Panc1 (cell line): ENCODE results near the gene SIN3B. TPM values are rescaled to one million over a fixed set of nuclear protein-coding genes. Genes with fewer than 3 reads are reported as not detected.

Experiments used
- ATAC-seq: fragments of 200-7000 bp; cut with Tn5 transposase; 2 replicates; pipeline ENCODE4 v1.9.1; 2020; ENCODE audit warnings: mild to moderate bottlenecking, moderate library complexity
- BruUV-seq: library from RNA; stranded (reverse); fragments of 400-500 nt; replicated peaks from 2 replicates; lab custom pipeline; 2021; lab: Mats Ljungman, UMichigan
- CTCF ChIA-PET: fragments of 300-600 bp; sonication (Branson Sonifier 250); formaldehyde crosslinking; loops from one replicate; lab custom pipeline; 2022; ENCODE audit warnings: antibody characterized with exemption; lab: Charles Lee
- POLR2A ChIA-PET: fragments of 300-600 bp; sonication (Branson Sonifier 250); formaldehyde crosslinking; loops from one replicate; lab custom pipeline; 2022; ENCODE audit warnings: antibody characterized with exemption; lab: Charles Lee
- DNase-seq: peaks from one replicate; pipeline ENCODE4 v3.0.0-alpha.2; 2010; ENCODE audit warnings: low read depth, low spot score
- H3K27ac ChIP-seq: 2 replicates; pipeline ENCODE4 v1.5.1; 2011; ENCODE audit warnings: mild to moderate bottlenecking, low read length, inconsistent platforms
- H3K27me3 ChIP-seq: fragments of 200-500 bp; sonication (Bioruptor generic); 2 replicates; pipeline ENCODE4 v1.6.0; 2014; ENCODE audit warnings: low read length, inconsistent platforms; ENCODE audit not compliant: control insufficient read depth, insufficient read depth
- H3K36me3 ChIP-seq: fragments of 200-500 bp; sonication (Bioruptor generic); 2 replicates; pipeline ENCODE4 v1.5.1; 2014; ENCODE audit warnings: inconsistent platforms, mild to moderate bottlenecking, low read length, moderate library complexity; ENCODE audit not compliant: control insufficient read depth, insufficient read depth
- H3K4me1 ChIP-seq: 2 replicates; pipeline ENCODE4 v1.5.1; 2011; ENCODE audit warnings: inconsistent platforms, mild to moderate bottlenecking, low read length, moderate library complexity; ENCODE audit not compliant: control insufficient read depth, insufficient read depth
- H3K4me3 ChIP-seq, 2 experiments: 2 replicates each; pipeline ENCODE4 v1.5.1; 2011 to 2012; ENCODE audit warnings: low read depth in 2 of 2, low read length in 2 of 2, mild to moderate bottlenecking in 2 of 2, inconsistent platforms in 1 of 2, moderate library complexity in 1 of 2
- H3K9me3 ChIP-seq: fragments of 200-500 bp; sonication (Bioruptor generic); 2 replicates; pipeline ENCODE4 v1.5.1; 2014; ENCODE audit warnings: low read depth, mild to moderate bottlenecking, inconsistent platforms, low read length, moderate library complexity; ENCODE audit not compliant: control insufficient read depth, insufficient read depth
- CTCF ChIP-seq: fragments of 450-650 bp; IDR thresholded peaks from 2 replicates; pipeline ENCODE4 v1.5.1; 2017; ENCODE audit warnings: mild to moderate bottlenecking
- POLR2AphosphoS5 ChIP-seq: IDR thresholded peaks from 2 replicates; pipeline ENCODE4 v1.6.1; 2012; ENCODE audit warnings: mild to moderate bottlenecking, low read depth, low read length, moderate library complexity
- REST ChIP-seq, 2 experiments: IDR thresholded peaks; 2 replicates each; pipeline ENCODE4 v1.6.1; 2011 to 2012; ENCODE audit warnings: low read depth in 2 of 2, control low read depth in 1 of 2, low read length in 1 of 2, mild to moderate bottlenecking in 1 of 2, moderate library complexity in 1 of 2; ENCODE audit not compliant: insufficient read depth in 1 of 2
- SIN3A ChIP-seq: IDR thresholded peaks from 2 replicates; pipeline ENCODE4 v1.6.1; 2012; ENCODE audit warnings: low read depth, mild to moderate bottlenecking, low read length, moderate library complexity, borderline replicate concordance; ENCODE audit not compliant: insufficient read depth
- TCF7L2 ChIP-seq: IDR thresholded peaks from 2 replicates; pipeline ENCODE4 v1.6.1; 2011; ENCODE audit warnings: mild to moderate bottlenecking, low read depth, low read length, inconsistent platforms
- in situ Hi-C: cut with HindIII; loops from 2 replicates; pipeline ENCODE4 v1.10.0; 2016; ENCODE audit warnings: low sequenced_read_pairs, low pct_unique_long_range_greater_than_20kb
- intact Hi-C: fragments of 100-400 bp; cut with micrococcal nuclease; formaldehyde crosslinking; loops from one replicate; pipeline ENCODE4 v1.10.0; 2022; ENCODE audit not compliant: unreplicated experiment
- total RNA-seq: library from RNA; stranded (reverse); gene quantifications from one replicate; pipeline ENCODE4 v1.2.1, GENCODE V29; 2021; ENCODE audit not compliant: unreplicated experiment

Gene SIN3B
- total RNA-seq, 1 experiment from 2014 or later, result 47.0 TPM

DNA sequence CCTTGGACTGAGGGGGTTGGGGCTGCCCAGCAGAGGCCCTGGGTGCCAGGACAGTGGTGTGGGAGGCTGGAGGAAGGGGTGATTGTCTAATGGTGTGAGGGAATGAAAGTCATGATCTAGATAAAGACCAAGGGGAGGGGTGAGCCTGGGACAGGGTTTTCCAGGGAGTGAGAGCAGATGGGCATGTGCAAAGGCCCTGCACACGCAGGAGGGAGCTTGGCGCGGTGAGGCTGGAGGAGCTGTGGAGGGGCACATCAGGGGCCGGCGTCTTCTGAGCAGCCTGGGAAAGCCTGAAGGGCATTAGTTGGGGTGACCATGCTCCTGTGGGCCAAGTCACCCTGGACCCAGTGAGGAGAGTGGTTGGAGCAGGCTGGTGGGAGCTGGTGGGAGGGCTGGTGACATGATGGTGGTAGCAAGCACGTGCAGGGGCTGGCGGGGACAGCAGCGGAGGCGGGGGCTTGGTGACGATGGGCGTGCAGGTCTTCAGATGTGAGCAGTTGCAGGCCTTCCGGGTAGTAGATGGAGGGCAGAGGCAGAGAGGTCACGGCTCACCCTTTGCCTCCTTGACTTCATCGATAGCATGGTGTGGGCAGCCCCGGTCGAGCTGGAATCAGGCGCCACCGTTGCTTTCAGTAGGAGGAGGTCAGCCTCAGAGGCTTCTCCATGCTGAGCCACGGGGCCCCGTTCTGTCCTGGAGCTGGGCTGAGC lies 39.4 kb downstream of the SIN3B start:
- ChIA-PET POLR2A (no interaction called here), CTCF (no interaction called here)
- H3K36me3 ChIP-seq, result no peaks in the 10 kb centered on the region; the same call in 1 of the 2 replicates
- ATAC-seq (no peak), DNase-seq (no peak)
- H3K27ac ChIP-seq, result no peak overlapping the region
- TF ChIP-seq CTCF (no peak), REST (IDR thresholded peaks at IDR 0.05; ENCODE audit: insufficient read depth in 1 of 2, low read depth in 2 of 2, low read length in 1 of 2) (no peak), TCF7L2 (no peak), POLR2AphosphoS5 (no peak), SIN3A (no peak)
- BruUV-seq, result no TSS peak
- no peaks in the 10 kb centered on the region for H3K9me3 ChIP-seq
- H3K4me3 ChIP-seq, result no peak overlapping the region
- H3K27me3 ChIP-seq, result no peaks in the 10 kb centered on the region
- in situ Hi-C loops (no loop called here), intact Hi-C loops (no loop called here)
- H3K4me1 ChIP-seq, result no peaks in the 10 kb centered on the region

DNA sequence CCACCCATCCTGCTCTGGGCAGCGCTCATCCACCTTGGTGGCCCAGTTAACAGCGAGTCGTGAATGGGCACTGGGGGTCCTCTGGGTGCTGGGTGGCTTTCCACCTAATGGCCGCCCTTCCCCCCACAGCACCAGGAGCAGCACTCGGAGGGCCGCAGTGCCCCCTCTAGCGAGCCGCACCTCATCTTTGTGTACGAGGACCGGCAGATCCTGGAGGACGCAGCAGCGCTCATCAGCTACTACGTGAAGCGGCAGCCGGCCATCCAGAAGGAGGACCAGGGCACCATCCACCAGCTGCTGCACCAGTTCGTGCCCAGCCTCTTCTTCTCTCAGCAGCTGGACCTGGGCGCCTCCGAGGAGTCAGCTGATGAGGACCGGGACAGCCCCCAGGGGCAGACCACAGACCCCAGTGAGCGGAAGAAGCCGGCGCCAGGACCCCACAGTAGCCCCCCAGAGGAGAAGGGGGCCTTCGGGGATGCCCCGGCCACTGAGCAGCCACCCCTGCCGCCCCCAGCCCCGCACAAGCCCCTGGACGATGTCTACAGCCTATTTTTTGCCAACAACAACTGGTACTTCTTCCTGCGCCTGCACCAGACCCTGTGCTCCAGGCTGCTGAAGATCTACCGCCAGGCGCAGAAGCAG lies 40.3 kb downstream of the SIN3B start:
- H3K9me3 ChIP-seq, result no peaks in the 10 kb centered on the region
- BruUV-seq, result no TSS peak
- no peak overlapping the region for H3K4me3 ChIP-seq
- in situ Hi-C loops, result no loop called here
- intact Hi-C loops, result no loop called here
- DNase-seq, result no peak
- CTCF ChIA-PET, result interaction anchor here (0.6 kb wide), 1 partner anchor 9 kb away, joined by 5 read pairs; no protein-coding TSS in a partner anchor
- POLR2A ChIA-PET, result no interaction called here
- H3K27me3 ChIP-seq, result no peaks in the 10 kb centered on the region
- ATAC-seq, result no peak
- no peaks in the 10 kb centered on the region; the same call in 1 of the 2 replicates for H3K36me3 ChIP-seq
- no peaks in the 10 kb centered on the region for H3K4me1 ChIP-seq
- no peak overlapping the region for H3K27ac ChIP-seq
- TF ChIP-seq CTCF (no peak), POLR2AphosphoS5 (no peak), TCF7L2 (no peak), REST (IDR thresholded peaks at IDR 0.05; ENCODE audit: insufficient read depth in 1 of 2, low read depth in 2 of 2, low read length in 1 of 2) (no peak), SIN3A (no peak)
